K562 (cell line): ENCODE results near the gene CCDC187. TPM values are rescaled to one million over a fixed set of nuclear protein-coding genes. Genes with fewer than 3 reads are reported as not detected.

Experiments used
- ATAC-seq: fragments of 200-7000 bp; cut with Tn5 transposase; 3 replicates; pipeline ENCODE4 v1.9.1; 2020; ENCODE audit warnings: moderate library complexity
- BruUV-seq: library from RNA; stranded (reverse); fragments of 400-500 nt; replicated peaks from 2 replicates; lab custom pipeline; 2021; lab: Mats Ljungman, UMichigan
- CTCF ChIA-PET: fragments of 300-600 bp; formaldehyde crosslinking; extraction: SDS; loops from one replicate; lab custom pipeline; 2021; ENCODE audit warnings: low intra/inter-chr PET ratio; lab: Yijun Ruan, JAX
- POLR2A ChIA-PET: fragments of 300-600, 350-650 bp; sonication (Branson Sonifier 250); formaldehyde crosslinking; extraction: SDS; loops from one replicate; lab custom pipeline; 2021; ENCODE audit warnings: antibody characterized with exemption, inconsistent platforms; lab: Yijun Ruan, JAX
- DNase-seq, 4 experiments: peaks; one replicate each; pipeline versions ENCODE4 v3.0.0 to v3.0.0-alpha.2; 2011 to 2018; ENCODE audit warnings: low spot score in 3 of 4, mixed read lengths in 3 of 4; ENCODE audit errors: extremely low read depth in 1 of 4
- FAIRE-seq: peaks from 2 replicates; lab custom pipeline; 2011; peaks lifted over from hg19 to GRCh38; lab: Jason Lieb, UNC
- H2AFZ ChIP-seq: 2 replicates; pipeline ENCODE4 v1.6.0; 2011; ENCODE audit warnings: low read depth, low read length, control low read depth, inconsistent platforms
- H3K27ac ChIP-seq: fragments of 200-600 bp; 3 replicates; pipeline ENCODE4 v1.8.0; 2011; ENCODE audit warnings: low read depth, mild to moderate bottlenecking, control low read depth, inconsistent platforms, low read length, moderate library complexity, mixed read lengths; ENCODE audit errors: extremely low read depth
- H3K27me3 ChIP-seq, 2 experiments: fragments of 300-600 bp in 1 of 2; 2 replicates in 1 of 2; 3 replicates in 1 of 2; pipeline versions ENCODE4 v1.6.0 to v1.8.0; 2011; ENCODE audit warnings: inconsistent platforms in 2 of 2, low read length in 2 of 2, mild to moderate bottlenecking in 1 of 2, mixed read lengths in 1 of 2, moderate library complexity in 1 of 2; ENCODE audit not compliant: control insufficient read depth in 2 of 2, insufficient read depth in 2 of 2
- H3K36me3 ChIP-seq: fragments of 300-600 bp; 3 replicates; pipeline ENCODE4 v1.8.0; 2011; ENCODE audit warnings: mild to moderate bottlenecking, low read length, inconsistent platforms; ENCODE audit not compliant: control insufficient read depth, insufficient read depth
- H3K4me1 ChIP-seq, 2 experiments: fragments of 200-600 bp in 1 of 2; replicated peaks in 1 of 2; 2 replicates in 1 of 2; 3 replicates in 1 of 2; pipeline versions ENCODE4 v1.5.1 to v1.8.0; 2011; ENCODE audit warnings: inconsistent platforms in 2 of 2, low read length in 2 of 2, mild to moderate bottlenecking in 1 of 2, mixed read lengths in 1 of 2, moderate library complexity in 1 of 2; ENCODE audit not compliant: control insufficient read depth in 2 of 2, insufficient read depth in 2 of 2
- H3K4me2 ChIP-seq: 2 replicates; pipeline ENCODE4 v1.6.1; 2011; ENCODE audit warnings: low read length, control low read depth, inconsistent platforms, mixed read lengths; ENCODE audit not compliant: insufficient read depth
- H3K4me3 ChIP-seq: fragments of 200-600 bp; sonication (generic), shearing (Covaris generic); 2 replicates; pipeline ENCODE4 v1.5.1; 2016; ENCODE audit warnings: control low read depth, inconsistent platforms
- H3K79me2 ChIP-seq: fragments of 200-600 bp; 3 replicates; pipeline ENCODE4 v1.8.0; 2011; ENCODE audit warnings: low read length, inconsistent platforms; ENCODE audit not compliant: control insufficient read depth, insufficient read depth
- H3K9ac ChIP-seq, 2 experiments: 2 replicates each; pipeline versions ENCODE4 v1.6.0 to v1.6.1; 2011; ENCODE audit warnings: low read depth in 2 of 2, low read length in 2 of 2, control low read depth in 1 of 2, inconsistent platforms in 1 of 2, mild to moderate bottlenecking in 1 of 2, mixed read lengths in 1 of 2; ENCODE audit not compliant: insufficient read depth in 1 of 2
- H3K9me1 ChIP-seq: one replicate; pipeline ENCODE4 v1.6.0; 2011; ENCODE audit warnings: inconsistent platforms, mild to moderate bottlenecking, low read length, moderate library complexity; ENCODE audit not compliant: control insufficient read depth, insufficient read depth
- H3K9me3 ChIP-seq: replicated peaks from 2 replicates; pipeline ENCODE4 v1.5.1; 2011; ENCODE audit warnings: low read depth, low read length, inconsistent platforms; ENCODE audit not compliant: control insufficient read depth, insufficient read depth
- H4K20me1 ChIP-seq: replicated peaks from 2 replicates; pipeline ENCODE4 v1.6.1; 2011; ENCODE audit warnings: low read length, inconsistent platforms, mixed read lengths; ENCODE audit not compliant: control insufficient read depth, insufficient read depth
- ATF1 ChIP-seq, 2 experiments: fragments of 450-650 bp in 1 of 2; IDR thresholded peaks; 2 replicates each; pipeline ENCODE4 v1.6.1; 2016; ENCODE audit warnings: missing compliant biosample characterization in 1 of 2, missing genetic modification characterization in 1 of 2
- CBFA2T3 ChIP-seq: fragments of 450-650 bp; IDR thresholded peaks from 2 replicates; pipeline ENCODE4 v1.6.1; 2017
- EP400 ChIP-seq: fragments of 450-650 bp; IDR thresholded peaks from 2 replicates; pipeline ENCODE4 v1.6.1; 2017; ENCODE audit warnings: antibody characterized with exemption, mild to moderate bottlenecking, moderate library complexity
- GTF2E2 ChIP-seq: fragments of 200-800 bp; sonication (Bioruptor generic); IDR thresholded peaks from 2 replicates; pipeline ENCODE4 v1.6.1; 2016; ENCODE audit warnings: missing genetic modification characterization, missing compliant biosample characterization
- NCOA4 ChIP-seq: fragments of 450-650 bp; IDR thresholded peaks from 2 replicates; pipeline ENCODE4 v1.6.1; 2018; ENCODE audit warnings: mild to moderate bottlenecking; ENCODE audit not compliant: partially characterized antibody
- POLR2A ChIP-seq: fragments of 450-650 bp; conservative IDR thresholded peaks from 2 replicates; pipeline ENCODE4 v1.6.1; 2016
- RCOR1 ChIP-seq, 2 experiments: IDR thresholded peaks; 2 replicates each; pipeline ENCODE4 v1.6.1; 2012; ENCODE audit warnings: low read depth in 2 of 2, low read length in 2 of 2, borderline replicate concordance in 1 of 2, improper control_type of control experiment in 1 of 2
- SIN3A ChIP-seq, 2 experiments: fragments of 150-350 bp in 1 of 2; IDR thresholded peaks; 2 replicates each; pipeline ENCODE4 v1.6.1; 2011 to 2016; ENCODE audit warnings: borderline replicate concordance in 2 of 2, low read depth in 2 of 2, low read length in 2 of 2, mild to moderate bottlenecking in 2 of 2, moderate library complexity in 2 of 2; ENCODE audit not compliant: control insufficient read depth in 1 of 2
- SMAD1 ChIP-seq: fragments of 150-350 bp; IDR thresholded peaks from 2 replicates; pipeline ENCODE4 v1.6.1; 2014; ENCODE audit warnings: low read length, low read depth; ENCODE audit not compliant: partially characterized antibody
- TAF1 ChIP-seq: IDR thresholded peaks from 2 replicates; pipeline ENCODE4 v1.6.1; 2011; ENCODE audit warnings: mild to moderate bottlenecking, low read length, moderate library complexity; ENCODE audit not compliant: insufficient read depth, control insufficient read depth, severe bottlenecking; ENCODE audit errors: extremely low read depth
- WGBS: fragments of 100-300 bp; shearing (Covaris generic); methylation state at CpG from one replicate; pipeline ENCODE4 v1.1.6; 2016; ENCODE audit warnings: low coverage, mixed read lengths; ENCODE audit not compliant: insufficient coverage; ENCODE audit errors: missing lambda C conversion rate; 5-methylcytosine and 5-hydroxymethylcytosine counted together
- in situ Hi-C: fragments of 300-500 bp; cut with MboI; formaldehyde crosslinking; loops from 4 replicates; pipeline ENCODE4 v1.15.0; 2018; ENCODE audit warnings: inconsistent platforms, mixed read lengths
- intact Hi-C: fragments of 100-400 bp; cut with micrococcal nuclease; formaldehyde crosslinking; loops from 2 replicates; pipeline ENCODE4 v1.14.2; 2022
- polyA plus RNA-seq, 8 experiments: library from polyadenylated mRNA; depleted of rRNA in 4 of 8; stranded (reverse) in 5 of 8; unstranded in 3 of 8; fragments of >200 nt; fragmentation: Nextera tagmentation in 2 of 8; fragmentation: Illumina TruSeq in 1 of 8; extraction: Ambion mirVana in 2 of 8; extraction: Trizol in 1 of 8; gene quantifications; 2 replicates each; pipeline versions ENCODE4 v1.2.1 to v1.2.3, GENCODE V29; 2011 to 2014; ENCODE audit warnings: inconsistent platforms in 1 of 8, missing spikeins in 1 of 8
- total RNA-seq, 7 experiments: library from RNA; depleted of rRNA in 6 of 7; stranded (reverse); fragments of >200 nt in 6 of 7; fragmentation: Illumina TruSeq in 2 of 7; extraction: Trizol in 2 of 7; gene quantifications; 2 replicates each; pipeline versions ENCODE4 v1.2.1 to v1.2.3, GENCODE V29; 2011 to 2021; ENCODE audit warnings: low replicate concordance in 1 of 7

Gene CCDC187
- total and polyA plus RNA-seq, 9 of the 15 experiments (the other 6 are each of a cell fraction or from before 2014, with no cell fraction given): not detected

DNA sequence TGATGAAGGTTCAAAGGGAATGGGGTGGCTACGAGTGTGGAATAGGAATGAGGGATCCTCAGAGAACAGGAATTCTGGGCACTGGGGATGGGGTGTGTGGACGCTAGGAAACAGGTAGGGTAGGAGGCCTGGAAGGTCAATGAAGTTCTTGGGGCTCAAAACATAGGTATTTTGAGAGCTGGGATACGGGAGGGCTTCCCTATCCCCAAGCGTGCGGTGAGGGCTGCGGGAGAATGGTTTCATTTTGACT lies 59.0 kb downstream of the CCDC187 start:
- 0% methylated on average over 6 of the region's 6 CpGs for WGBS
- in situ Hi-C loops (no loop called here), intact Hi-C loops (no loop called here)
- DNase-seq (no peak), ATAC-seq (no peak), FAIRE-seq (peak; percentile 15)
- peak overlapping the region; percentile 91 for H3K4me2 ChIP-seq
- peak overlapping the region; percentile 75 for H3K4me3 ChIP-seq
- ChIA-PET CTCF (no interaction called here), POLR2A (interaction anchor here (0.7 to 1.4 kb wide), 2 partner anchors 10 to 28 kb away, joined by 3 read pairs; no protein-coding TSS in a partner anchor)
- no peaks in the 10 kb centered on the region for H3K9me1 ChIP-seq
- 0 out of 2 replicates have a peak, but pooled peaks have one; percentile 10 for TF ChIP-seq GTF2E2
- TF ChIP-seq POLR2A: 0 out of 2 replicates have a peak, but pooled peaks have one; percentile 16
- no peak for TF ChIP-seq EP400
- TF ChIP-seq ATF1 (CRISPR knock-in tag; IDR thresholded peaks at IDR 0.05): no peak
- 0 out of 2 replicates have a peak, but pooled peaks have one; percentile 2 for TF ChIP-seq ATF1 (tag; IDR thresholded peaks at IDR 0.05)
- peaks cover 37 to 57% of the 10 kb centered on the region in 2 experiments for H3K4me1 ChIP-seq
- peaks cover 20% of the 10 kb centered on the region; the same call in 1 of the 2 replicates for H4K20me1 ChIP-seq
- peak overlapping the region; percentile 77 for H3K27ac ChIP-seq
- H3K79me2 ChIP-seq: peaks cover 55% of the 10 kb centered on the region
- H2AFZ ChIP-seq: no peak overlapping the region
- BruUV-seq: no TSS peak
- H3K9ac ChIP-seq: peak overlapping the region; percentile 80 to 95
- H3K36me3 ChIP-seq: peaks cover 28% of the 10 kb centered on the region
- peaks cover 6 to 32% of the 10 kb centered on the region in 2 experiments; a peak in 4 of 5 replicates for H3K27me3 ChIP-seq
- no peaks in the 10 kb centered on the region for H3K9me3 ChIP-seq

DNA sequence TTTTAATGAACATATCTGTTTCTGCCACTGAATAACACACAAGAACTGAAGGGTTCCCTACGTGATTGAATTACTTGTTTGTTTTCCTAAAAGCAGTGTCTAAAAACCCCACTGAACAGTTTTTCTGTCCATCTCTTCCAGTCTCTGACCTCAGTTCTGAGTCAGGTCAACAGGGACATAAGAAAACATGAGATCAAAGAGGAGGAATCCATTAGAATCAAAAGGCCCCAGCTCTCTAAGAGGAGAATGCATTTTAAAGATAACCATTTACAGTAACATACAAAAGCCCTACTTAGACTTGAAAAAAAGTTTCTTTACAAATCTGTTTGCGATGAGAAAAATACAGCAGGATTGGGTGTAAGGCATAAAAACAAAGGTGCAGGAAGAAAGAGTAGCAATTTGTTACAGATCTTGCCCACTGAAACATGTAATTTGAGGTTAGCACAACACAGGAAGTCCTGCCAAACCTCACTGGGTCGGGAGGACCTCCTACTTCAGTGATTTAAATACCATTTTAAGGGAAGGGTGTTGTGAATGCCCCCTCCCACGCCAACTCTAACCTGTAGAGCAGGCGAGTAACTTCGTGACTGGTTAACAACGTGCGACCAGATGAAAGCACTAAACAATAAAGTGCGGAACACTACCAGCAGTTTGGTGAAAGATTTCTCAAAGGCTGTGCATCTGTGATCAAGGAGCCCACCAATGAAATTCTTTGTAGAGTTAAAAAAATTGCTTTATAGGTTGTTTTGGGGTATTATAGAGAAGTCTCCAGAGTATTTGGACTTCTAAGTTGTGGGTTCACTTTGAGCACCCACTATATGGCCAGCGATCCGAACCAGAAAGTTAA lies 59.5 kb downstream of the CCDC187 start:
- Histone ChIP-seq H3K9ac (peak overlapping the region; percentile 80 to 95; a peak in 3 of 4 replicates), H3K4me2 (peak overlapping the region; percentile 91), H3K27me3 (peaks cover under 1 to 26% of the 10 kb centered on the region in 2 experiments; a peak in 2 of 5 replicates), H3K79me2 (peaks cover 60% of the 10 kb centered on the region), H3K4me1 (peaks cover 37 to 58% of the 10 kb centered on the region in 2 experiments), H3K9me1 (no peaks in the 10 kb centered on the region), H4K20me1 (peaks cover 22% of the 10 kb centered on the region; the same call in 1 of the 2 replicates), H2AFZ (no peak overlapping the region), H3K9me3 (no peaks in the 10 kb centered on the region), H3K27ac (peak overlapping the region; percentile 77), H3K4me3 (peak overlapping the region; percentile 75), H3K36me3 (peaks cover 30% of the 10 kb centered on the region)
- BruUV-seq: TSS peak; percentile 56
- CTCF ChIA-PET: no interaction called here
- intact Hi-C loops (no loop called here), in situ Hi-C loops (no loop called here)
- POLR2A ChIA-PET: interaction anchor here (0.7 to 1.4 kb wide), 2 partner anchors 9 to 27 kb away, joined by 3 read pairs; no protein-coding TSS in a partner anchor
- 6% methylated on average over 11 of the region's 11 CpGs for WGBS
- ATAC-seq (no peak; the same call in 2 of the 3 replicates), DNase-seq (peak in 1 of 4 experiments; percentile 35), FAIRE-seq (peak; percentile 75)
- no peak for TF ChIP-seq NCOA4
- no peak for TF ChIP-seq SMAD1
- TF ChIP-seq CBFA2T3: 0 out of 2 replicates have a peak, but pooled peaks have one; percentile 14
- no peak for TF ChIP-seq SIN3A (IDR thresholded peaks at IDR 0.05; ENCODE audit: borderline replicate concordance in 2 of 2, control insufficient read depth in 1 of 2, low read depth in 2 of 2, low read length in 2 of 2)
- no peak for TF ChIP-seq RCOR1 (IDR thresholded peaks at IDR 0.05; ENCODE audit: borderline replicate concordance in 1 of 2, low read depth in 2 of 2, low read length in 2 of 2)
- TF ChIP-seq TAF1: no peak
